ENCODE results near the gene PAMR1.
A peak's percentile ranks its signal among the peaks of the same experiment; 100 is the strongest.
"Not testable (repeated sequence)": the region's sequence is repeated elsewhere in the genome, so short reads cannot be mapped to it uniquely, and the experiment has no call there.

PAMR1 gene, protein sequence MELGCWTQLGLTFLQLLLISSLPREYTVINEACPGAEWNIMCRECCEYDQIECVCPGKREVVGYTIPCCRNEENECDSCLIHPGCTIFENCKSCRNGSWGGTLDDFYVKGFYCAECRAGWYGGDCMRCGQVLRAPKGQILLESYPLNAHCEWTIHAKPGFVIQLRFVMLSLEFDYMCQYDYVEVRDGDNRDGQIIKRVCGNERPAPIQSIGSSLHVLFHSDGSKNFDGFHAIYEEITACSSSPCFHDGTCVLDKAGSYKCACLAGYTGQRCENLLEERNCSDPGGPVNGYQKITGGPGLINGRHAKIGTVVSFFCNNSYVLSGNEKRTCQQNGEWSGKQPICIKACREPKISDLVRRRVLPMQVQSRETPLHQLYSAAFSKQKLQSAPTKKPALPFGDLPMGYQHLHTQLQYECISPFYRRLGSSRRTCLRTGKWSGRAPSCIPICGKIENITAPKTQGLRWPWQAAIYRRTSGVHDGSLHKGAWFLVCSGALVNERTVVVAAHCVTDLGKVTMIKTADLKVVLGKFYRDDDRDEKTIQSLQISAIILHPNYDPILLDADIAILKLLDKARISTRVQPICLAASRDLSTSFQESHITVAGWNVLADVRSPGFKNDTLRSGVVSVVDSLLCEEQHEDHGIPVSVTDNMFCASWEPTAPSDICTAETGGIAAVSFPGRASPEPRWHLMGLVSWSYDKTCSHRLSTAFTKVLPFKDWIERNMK

DNA sequence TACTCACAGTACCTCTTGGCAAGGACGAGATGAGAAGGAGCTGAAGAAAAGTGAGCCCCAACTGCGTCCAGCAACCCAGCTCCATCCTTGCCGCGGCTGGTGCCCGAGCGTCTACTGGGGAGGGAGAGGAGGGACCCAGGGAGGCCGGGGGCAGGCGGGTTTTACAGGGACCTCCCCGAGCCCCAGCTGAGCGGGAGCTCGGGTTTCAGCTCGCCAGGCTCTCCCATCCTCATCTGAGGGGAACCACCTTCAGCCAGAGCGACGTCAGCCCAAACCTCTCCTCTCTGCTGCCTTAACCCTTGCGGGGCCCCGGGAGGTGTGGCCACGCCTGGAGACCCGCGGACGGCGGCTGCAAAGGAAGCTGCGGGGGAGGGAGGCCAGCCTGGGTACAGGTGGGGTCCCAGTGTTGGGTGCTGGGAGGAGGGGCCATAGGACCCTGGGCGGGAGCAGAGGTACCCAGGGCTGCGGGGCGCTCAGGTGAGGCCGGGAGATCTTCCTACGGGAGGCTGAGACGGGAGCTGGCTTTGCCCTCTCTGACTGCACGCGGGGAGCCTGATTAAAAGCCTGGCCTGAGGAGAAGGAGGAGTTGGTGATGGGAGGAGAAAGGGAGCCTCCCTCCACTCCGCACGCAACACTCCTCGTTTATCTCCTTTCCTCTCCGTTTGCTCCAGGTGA lies at the start of gene PAMR1:
Gene PAMR1, minus strand, starts transcription at position 116 of the 675 bp plus-strand sequence. Its CDS starts 31 bp downstream, at position 85.
- peak; percentile 28 for DNase-seq (ENCODE audit: low read depth, low spot score)

DNA sequence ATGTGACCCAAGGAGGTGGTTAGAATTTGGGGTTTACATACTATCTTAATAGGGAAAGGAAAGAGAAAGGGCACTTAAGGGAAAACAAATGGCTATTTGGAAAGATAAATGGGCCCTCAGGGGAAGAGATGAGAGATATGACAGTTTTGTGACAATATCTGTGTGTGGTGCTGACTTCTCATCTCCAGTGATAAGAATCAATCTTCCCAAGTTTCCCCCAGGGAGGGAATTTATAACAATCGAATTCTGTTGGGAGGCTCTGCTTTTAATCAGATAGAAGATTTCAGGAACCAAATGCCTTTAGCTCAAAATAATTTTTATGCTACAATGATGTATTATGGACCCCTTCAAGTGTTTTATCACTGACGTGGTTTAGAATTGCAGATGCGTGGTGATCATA lies 46.3 kb upstream of the PAMR1 start:
- no peak for DNase-seq (ENCODE audit: low read depth, low spot score)

DNA sequence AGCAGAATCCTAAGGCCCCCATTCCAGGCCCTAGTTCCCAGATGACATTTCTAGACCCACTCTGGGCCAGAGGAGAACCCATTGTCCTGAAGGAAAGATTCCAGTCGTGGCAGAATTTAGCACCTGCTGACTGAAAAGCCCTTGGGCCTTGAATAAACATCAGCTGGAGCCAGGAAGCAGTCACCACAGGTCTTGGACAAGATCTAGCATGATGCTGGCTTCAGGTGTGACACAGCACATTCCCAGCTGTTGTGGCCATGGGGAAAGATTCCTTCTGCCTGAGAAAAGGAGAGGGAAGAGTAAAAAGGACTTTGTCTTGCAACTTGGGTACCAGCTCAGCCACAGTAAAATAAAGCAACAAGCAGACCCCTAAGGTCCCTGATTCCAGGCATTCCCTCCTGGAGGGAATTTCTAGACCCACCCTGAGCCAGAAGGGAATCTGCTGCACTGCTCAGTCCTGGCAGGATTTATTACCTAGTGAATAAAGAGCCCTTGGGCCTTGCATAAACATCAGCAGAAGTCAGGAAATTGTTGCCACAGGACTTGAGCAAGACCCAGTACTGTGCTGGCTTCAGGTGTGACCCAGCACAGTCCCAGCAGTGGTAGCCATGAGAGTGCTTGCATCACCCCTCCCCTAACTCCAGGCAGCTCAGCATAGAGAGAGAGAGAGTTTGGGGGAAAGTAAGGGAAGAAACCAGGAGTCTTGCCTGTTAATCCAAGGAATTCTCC lies 42.5 kb upstream of the PAMR1 start:
- no peak for DNase-seq (ENCODE audit: low read depth, low spot score)

DNA sequence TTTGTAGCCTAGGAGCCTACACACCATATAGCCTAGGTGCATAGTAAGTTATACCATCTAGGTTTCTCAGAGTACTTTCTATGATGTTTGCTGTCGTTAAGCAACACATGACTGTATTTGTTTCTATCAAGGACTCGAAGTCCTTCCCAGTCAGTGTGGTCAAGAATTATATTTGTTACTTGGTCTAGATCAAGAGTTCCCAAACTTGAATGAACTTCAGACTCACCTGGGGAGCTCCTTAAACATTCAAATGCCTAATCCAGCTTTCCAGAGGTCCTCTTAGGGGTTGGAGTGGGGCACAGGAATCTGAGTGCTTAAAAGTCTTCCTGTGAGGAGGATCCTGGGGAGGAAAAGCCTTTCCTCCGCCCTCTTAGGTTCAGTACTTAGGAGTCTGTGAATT lies 41.5 kb upstream of the PAMR1 start:
- no peak for DNase-seq (ENCODE audit: low read depth, low spot score)

DNA sequence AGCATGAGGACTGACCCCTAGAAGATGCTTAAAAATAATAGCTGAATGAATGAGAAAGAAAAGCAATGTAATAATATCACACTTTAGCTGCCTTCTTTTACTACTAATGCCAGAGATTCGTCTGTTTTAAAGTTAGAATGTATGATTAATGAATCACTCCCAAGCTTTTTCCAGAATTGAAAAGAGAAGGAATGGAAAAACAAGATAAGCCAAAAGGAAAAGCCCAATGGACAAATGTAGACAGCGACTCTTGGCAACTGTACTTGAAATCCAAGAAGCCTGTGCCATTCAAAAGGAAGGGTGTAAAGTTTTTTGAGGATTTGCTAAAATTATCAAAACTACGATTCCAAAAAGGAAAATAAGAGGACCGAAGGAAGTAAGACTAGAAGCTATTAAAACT lies 40.8 kb upstream of the PAMR1 start:
- DNase-seq (ENCODE audit: low read depth, low spot score) = no peak

DNA sequence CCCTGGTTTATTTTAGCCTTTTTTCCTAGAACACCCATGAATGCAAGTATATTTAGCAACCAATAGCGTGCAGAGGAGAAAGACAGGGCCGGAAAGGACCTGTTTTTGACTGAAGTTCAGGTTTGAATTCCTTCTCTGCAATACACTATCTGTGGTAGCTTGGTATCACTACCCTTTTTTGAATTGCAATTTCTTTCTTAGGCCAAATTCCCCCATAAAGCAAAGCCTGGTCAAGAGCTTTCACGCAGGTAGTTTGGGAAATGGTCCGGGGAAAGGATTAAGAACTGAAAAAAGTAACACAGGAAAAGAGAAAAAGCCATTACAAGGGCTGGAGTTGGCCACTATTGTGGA lies 38.8 kb upstream of the PAMR1 start:
- no peak for DNase-seq (ENCODE audit: low read depth, low spot score)

DNA sequence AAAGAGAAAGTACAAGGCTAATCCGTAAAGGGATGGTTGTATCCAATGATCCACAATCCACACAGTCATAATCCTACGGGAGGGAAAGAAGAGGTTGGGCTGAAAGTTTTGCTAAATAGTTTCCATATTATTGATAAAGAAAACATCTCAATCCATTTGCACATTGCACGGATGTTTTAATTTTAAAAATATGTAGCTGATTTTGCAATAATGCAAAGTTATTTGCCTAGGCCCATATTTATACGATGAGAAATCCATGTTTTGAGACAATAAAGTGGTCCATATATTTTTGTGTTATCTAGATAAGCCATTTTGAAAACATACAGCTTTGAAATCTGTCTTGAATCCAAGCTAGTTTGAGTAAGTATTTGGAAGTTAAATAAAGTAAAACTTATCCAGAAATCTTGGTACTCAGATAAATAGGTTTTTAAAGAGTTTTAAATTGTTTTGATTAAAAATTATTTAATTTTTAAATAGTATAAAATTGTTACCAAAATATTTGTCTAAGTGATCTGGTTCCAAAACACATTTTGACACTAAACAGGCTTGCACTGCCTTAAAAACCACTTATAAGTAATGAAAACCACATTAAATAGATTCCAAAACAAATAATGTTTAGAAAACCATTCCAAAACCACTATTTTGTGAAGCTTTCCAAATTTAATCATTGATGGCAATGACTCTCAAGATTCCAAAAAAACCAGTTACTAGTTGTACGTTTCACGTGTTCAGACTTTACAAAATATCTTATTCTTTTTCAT lies 38.2 kb upstream of the PAMR1 start:
- no peak for DNase-seq (ENCODE audit: low read depth, low spot score)

DNA sequence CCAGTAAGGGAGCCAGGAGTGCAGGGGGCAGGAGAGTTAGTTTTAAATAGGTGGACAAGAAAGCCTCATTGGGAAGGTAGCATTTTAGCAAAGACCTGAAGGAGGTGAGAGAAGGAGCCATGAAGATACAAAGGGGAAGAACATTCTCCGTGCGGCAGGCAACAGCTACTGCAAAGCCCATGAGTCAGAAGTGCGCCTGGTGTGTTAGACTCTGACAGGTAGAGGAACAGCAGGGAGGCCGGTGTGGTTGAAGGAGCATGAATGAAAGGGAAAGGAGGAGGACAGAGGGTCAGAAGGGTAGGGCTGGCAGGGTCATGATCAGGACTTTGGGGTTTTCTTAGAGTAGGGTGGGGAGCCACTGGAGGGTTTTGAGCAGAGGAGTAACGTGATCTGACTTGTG lies 34.5 kb upstream of the PAMR1 start:
- no peak for DNase-seq (ENCODE audit: low read depth, low spot score)

DNA sequence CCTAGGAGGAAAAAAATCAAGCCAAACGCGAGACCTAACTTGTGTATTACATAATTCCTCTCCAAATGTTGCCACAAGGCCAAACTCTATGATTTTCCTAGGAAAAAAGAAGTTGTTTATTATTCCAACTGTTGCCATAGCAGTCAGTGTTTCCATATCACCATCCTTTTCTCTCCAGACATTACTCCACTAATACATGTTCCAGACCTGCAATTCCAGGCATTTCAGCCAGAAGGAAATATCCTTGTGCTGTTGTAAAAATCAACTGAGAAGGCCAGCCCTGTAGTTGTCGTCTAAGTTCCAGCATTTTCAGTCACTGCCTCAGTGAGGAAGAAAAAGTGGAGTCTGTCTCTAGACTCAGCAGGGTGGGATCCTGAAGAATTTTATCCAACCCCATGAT lies 33.1 kb upstream of the PAMR1 start:
- DNase-seq (ENCODE audit: low read depth, low spot score) = no peak

DNA sequence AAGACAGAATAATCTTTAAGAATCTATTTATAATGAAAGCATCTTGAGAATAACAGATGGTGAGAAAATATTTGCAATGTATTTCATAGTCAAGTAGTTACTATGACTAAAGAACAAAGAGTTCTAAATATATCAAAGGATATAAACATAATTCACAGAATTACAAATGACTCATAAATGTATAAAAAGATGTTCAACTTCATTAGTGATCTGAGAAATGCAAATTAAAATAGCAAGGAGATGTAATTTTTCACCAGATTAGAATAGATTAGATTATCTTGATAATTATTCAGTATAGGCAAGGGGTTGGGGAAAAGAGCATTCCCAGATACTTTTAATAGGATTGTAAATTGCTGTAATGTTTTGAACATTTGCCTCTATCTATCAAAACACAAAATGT lies 30.1 kb upstream of the PAMR1 start:
- DNase-seq (ENCODE audit: low read depth, low spot score) = no peak

DNA sequence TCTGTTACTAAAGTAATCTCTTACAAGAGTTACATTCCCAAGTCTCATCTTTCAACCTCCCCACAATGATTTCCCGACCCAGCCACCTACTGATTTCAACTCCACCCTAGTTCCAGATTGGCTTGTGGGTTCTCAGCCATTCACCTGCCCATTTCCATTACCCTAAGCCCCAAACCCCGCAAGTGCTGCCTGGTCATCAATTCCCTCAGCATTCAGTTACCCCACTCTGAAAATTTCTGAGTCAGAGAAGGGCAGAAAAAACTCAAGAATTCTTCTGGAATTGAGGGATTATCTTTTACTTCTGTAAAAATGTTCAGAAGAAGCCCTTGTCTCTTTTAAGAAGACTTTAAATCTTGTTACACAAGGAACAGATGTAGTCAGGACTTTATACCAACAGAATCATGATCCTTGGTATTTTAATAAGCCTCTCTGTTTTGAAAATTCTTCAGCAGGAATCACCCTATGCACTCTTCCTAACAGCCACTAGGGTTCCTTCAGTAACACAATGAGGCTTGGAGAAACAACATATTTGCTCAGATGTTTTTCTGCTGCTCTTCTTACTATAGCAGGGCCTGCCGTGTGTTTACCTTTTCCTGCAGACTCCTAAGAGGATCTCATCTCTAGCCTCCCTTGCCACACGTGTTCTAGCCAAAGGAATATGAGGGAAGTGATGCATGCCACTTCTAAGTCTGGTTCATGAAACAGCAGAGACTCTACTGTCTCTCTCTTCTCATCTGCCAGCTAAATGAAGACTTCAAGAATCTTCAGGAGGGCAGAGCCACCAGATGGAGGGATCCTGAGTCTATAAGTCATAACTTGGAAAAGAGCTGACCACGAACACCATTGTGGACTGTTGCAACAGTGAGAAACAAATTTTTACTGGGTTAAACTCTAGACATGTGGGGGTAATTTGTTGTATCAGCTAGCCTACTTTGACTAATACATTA lies 29.3 kb upstream of the PAMR1 start:
- DNase-seq (ENCODE audit: low read depth, low spot score) = no peak

DNA sequence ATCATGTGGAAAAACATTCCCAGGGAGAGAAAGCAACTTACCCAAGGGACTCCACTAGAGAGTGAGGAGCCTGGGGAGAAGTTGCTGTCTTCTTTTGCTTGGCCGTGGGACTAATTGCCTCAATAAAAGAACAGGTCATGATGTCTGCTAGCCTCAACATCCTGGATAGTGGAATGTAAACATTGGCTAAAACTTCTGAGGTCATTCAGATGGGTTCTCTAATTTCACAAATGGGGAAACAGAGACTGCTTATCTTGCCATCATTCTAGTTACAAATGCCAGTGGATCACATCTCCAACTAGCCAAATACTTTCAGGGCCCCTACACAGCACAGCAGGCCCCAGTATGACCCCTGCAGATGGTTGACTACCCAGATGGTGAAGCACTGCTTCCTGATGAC lies 28.4 kb upstream of the PAMR1 start:
- DNase-seq (ENCODE audit: low read depth, low spot score) = no peak

DNA sequence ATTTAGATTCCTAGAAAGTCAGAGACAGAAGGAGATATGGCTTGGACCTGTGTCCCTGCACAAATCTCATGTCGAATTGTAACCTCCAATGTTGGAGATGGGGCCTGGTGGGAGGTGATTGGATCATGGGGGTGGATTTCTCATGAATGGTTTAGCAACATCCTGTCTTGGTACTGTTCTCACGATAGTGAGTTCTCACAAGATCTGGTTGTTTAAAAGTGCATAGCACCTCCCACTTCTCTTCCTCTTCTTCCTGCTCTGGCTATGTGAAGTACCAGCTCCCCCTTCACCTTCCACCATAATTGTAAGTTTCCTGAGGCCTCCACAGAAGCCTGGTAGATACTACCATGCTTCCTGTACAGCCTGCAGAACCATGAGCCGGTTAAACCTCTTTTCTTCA lies 27.6 kb upstream of the PAMR1 start:
- no peak for DNase-seq (ENCODE audit: low read depth, low spot score)

DNA sequence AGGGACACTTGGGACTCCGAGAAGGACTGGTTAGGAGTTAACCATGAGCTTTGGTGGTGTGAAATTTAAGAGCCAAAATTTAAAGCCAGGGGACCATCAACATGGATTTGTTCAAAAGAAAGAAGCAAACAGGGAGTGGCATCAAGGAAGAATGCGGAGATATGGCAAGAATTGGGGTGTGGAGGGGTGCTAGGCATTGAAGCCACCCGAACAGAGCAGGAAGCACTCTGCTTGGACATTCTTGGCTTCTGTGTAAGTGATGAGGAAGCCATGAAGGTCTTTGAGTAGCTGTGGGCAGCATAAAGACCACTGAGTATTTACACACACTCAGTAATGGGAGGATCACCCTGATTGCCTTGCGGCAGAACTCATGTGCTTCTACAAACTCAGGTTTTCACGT lies 27.2 kb upstream of the PAMR1 start:
- no peak for DNase-seq (ENCODE audit: low read depth, low spot score)

DNA sequence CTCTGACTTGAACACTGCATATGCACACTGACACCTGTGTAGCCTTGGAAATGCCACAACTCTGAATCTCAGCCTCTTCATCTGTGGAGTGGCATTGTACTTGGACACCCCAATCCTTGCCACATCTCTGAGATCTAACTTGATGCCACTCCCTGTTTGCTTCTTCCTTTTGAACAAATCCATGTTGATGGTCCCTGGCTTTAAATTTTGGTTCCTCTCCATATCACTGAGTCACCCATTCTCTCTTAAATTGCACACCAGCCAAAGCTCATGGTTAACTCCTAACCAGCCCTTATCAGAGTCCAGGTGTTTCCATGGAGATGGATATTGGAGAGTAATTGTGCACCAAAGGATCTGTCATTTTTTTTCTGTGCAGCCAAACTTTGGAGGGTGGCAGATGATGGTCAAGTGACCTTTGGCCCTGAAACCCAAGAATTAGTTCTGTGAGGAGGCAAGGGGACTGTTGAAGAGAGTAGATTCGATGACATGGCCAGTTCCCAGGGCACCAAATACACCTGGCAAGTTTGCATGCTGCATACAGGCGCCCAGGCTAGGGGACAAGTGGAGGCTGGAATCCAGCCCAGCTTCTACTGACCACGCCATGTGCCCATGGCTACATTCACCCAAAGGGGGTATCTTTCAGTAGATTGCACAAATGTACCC lies 25.1 kb upstream of the PAMR1 start:
- DNase-seq (ENCODE audit: low read depth, low spot score) = no peak

DNA sequence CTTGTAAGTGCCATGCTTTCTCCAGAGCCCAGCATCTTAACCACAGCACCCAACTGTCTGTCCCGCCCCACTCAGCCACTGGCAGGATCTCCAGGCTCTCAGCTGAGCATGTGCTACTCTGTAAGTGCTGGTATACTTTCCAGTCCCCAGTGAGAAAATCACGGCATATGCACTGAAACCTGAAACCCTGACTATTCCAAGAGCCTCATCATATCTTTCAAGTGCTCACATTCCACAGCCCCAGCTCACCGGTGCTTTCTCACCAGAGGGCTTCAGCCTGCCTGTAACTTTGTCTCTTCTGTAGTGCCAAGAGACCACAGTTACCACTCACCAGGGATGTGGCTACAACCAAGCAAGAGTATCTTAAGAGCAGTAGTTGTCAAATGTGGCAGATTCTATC lies 24.4 kb upstream of the PAMR1 start:
- DNase-seq (ENCODE audit: low read depth, low spot score) = no peak

DNA sequence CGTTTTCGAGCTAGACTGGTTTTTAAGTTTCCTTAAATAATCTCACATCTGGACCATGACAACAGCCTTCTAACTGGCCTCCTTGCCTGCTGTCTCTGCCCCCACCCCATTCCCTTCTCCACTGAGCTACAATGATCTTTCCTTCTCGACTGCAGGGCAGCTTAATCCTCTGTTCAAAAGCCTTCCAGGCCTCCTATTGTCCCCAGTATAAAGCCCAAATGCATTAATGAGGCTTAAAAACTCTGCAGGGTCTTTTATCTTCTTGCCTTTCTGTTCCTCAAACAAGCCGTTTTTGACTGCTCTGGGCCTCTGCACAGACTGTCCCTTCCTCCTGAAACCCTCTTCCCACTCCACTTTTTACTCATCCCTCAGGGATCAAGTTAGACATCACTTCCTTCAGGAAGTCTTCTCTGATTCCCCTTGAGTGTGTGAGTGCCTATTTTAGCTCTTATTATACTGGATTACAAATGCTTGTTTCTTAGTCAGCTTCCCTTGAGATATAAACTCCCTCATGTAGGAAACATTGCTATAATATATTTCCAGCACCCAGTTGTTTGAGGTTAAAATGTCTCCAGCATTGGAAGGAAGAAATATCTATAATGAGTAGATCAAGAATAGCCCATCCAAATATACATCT lies 23.6 kb upstream of the PAMR1 start:
- no peak for DNase-seq (ENCODE audit: low read depth, low spot score)

DNA sequence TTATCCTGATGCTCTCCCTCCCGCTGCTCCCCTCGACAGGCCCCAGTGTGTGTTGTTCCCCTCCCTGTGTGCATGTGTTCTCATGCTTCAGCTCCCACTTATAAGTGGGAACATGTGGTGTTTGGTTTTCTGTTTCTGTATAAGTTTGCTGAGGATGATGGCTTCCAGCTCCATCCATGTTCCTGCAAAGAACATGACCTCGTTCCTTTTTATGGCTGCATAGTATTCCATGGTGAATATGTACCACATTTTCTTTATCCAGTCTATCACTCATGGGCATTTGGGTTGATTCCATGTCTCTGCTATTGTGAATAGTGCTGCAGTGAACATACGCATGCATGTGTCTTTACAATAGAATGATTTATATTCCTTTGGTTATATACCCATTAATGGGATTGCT lies 22.6 kb upstream of the PAMR1 start:
- DNase-seq (ENCODE audit: low read depth, low spot score) = not testable (repeated sequence)

DNA sequence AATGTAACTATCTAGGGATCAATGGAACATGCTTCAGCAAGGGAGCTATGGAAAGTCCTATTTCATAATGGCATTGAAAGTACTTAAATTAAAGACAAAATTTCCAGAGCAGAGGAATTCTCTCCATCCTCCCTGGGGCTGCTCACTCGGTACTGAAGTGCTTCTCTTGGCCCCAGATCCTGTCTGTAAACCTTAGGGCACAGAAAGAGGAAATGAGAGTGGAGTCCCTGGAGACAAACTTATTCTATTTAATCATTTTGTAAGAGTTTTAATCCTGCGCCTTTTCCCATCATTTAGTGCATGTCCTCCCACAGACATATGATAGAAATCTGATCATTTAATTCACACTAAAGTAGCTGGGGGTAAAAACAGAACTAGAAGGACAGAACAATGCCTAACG lies 20.9 kb upstream of the PAMR1 start:
- DNase-seq (ENCODE audit: low read depth, low spot score) = no peak
